ENCODE measurements around the gene DMD. TPM values are rescaled to one million over a fixed set of nuclear protein-coding genes. Genes with fewer than 3 reads are reported as not detected.

Gene DMD
- total and polyA plus RNA-seq, 4 donors: 3.9 to 73.8 (median 11.2) TPM

GRCh38 chrX:31297881-31298280 is 1913.5 kb downstream of the DMD start:
- ATAC-seq (ENCODE audit: insufficient read depth, low FRiP score) (no peak), DNase-seq (no peak)
- Histone ChIP-seq H3K4me3 (no peak overlapping the region), H3K9ac (ENCODE audit: insufficient read depth in 1 of 2, low read length in 2 of 2) (no peak overlapping the region), H3K9me3 (ENCODE audit: control insufficient read depth in 4 of 4, insufficient read depth in 3 of 4, low read length in 3 of 4) (no peaks in the 10 kb centered on the region), H3K4me1 (ENCODE audit: control insufficient read depth in 5 of 5, insufficient read depth in 5 of 5, low read length in 5 of 5) (no peaks in the 10 kb centered on the region), H3K36me3 (ENCODE audit: control insufficient read depth in 4 of 4, insufficient read depth in 4 of 4, low read length in 4 of 4) (no peaks in the 10 kb centered on the region), H3K27ac (ENCODE audit: low read depth in 1 of 2, low read length in 1 of 2) (no peak overlapping the region), H3K27me3 (ENCODE audit: control insufficient read depth in 3 of 3, insufficient read depth in 3 of 3, low read length in 2 of 3) (no peaks in the 10 kb centered on the region)
- no peak for TF ChIP-seq CTCF (IDR thresholded peaks at IDR 0.05; ENCODE audit: control extremely low read depth, extremely low read depth)

DNA sequence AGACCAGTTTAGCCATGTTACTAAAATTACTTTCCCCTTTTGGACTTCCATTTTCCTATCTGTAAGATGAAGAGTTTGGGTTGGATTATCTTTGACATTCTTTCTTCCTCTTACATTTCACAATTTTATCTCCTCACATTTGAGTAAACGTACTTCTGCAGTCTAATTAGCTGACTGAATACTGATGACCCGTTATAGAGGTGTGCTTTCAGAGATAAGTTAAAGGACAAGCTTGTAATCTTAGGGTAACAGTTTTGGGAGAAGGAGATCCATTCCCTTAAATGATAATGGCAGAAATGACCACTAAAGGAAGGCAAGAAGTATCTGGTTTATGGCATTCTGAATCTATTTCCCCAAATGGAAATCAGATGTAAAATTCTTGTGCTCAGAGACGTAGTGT is 1916.9 kb downstream of the DMD start:
- Histone ChIP-seq H3K4me1 (ENCODE audit: control insufficient read depth in 5 of 5, insufficient read depth in 5 of 5, low read length in 5 of 5) (no peaks in the 10 kb centered on the region), H3K9me3 (ENCODE audit: control insufficient read depth in 4 of 4, insufficient read depth in 3 of 4, low read length in 3 of 4) (no peaks in the 10 kb centered on the region), H3K4me3 (no peak overlapping the region), H3K27ac (ENCODE audit: low read depth in 1 of 2, low read length in 1 of 2) (no peak overlapping the region), H3K27me3 (ENCODE audit: control insufficient read depth in 3 of 3, insufficient read depth in 3 of 3, low read length in 2 of 3) (no peaks in the 10 kb centered on the region), H3K36me3 (ENCODE audit: control insufficient read depth in 4 of 4, insufficient read depth in 4 of 4, low read length in 4 of 4) (no peaks in the 10 kb centered on the region), H3K9ac (ENCODE audit: insufficient read depth in 1 of 2, low read length in 2 of 2) (no peak overlapping the region)
- WGBS, 2 donors: 62 to 80% methylated on average over 3 of the region's 3 CpGs
- no peak for TF ChIP-seq CTCF (IDR thresholded peaks at IDR 0.05; ENCODE audit: control extremely low read depth, extremely low read depth)
- DNase-seq (no peak), ATAC-seq (ENCODE audit: insufficient read depth, low FRiP score) (no peak)

DNA sequence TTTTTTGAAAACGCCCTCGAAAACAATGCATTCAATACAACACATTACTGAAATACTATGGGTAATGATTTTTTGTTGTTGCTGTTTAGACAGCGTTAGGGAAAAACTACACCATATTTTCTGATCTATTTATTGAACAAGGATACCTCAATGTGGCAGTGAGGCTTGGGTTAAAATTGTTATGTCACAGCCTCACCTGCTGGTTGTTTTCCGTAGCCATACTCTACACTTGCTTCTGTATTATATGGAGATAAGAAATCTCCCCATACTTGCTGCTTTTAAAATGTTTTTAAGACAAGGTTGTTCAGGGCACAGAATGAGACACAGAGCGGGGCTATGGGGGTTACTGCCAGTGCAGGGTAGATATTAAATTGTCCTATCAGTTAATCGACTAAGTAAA is 1917.9 kb downstream of the DMD start:
- no peak for TF ChIP-seq CTCF (IDR thresholded peaks at IDR 0.05; ENCODE audit: control extremely low read depth, extremely low read depth)
- no peak for ATAC-seq (ENCODE audit: insufficient read depth, low FRiP score)
- no peaks in the 10 kb centered on the region for H3K9me3 ChIP-seq (ENCODE audit: control insufficient read depth in 4 of 4, insufficient read depth in 3 of 4, low read length in 3 of 4)
- no peak overlapping the region for H3K4me3 ChIP-seq
- H3K9ac ChIP-seq (ENCODE audit: insufficient read depth in 1 of 2, low read length in 2 of 2): no peak overlapping the region
- H3K4me1 ChIP-seq (ENCODE audit: control insufficient read depth in 5 of 5, insufficient read depth in 5 of 5, low read length in 5 of 5): no peaks in the 10 kb centered on the region
- 67 to 82% methylated on average over 6 of the region's 6 CpGs for WGBS, 2 donors
- H3K27me3 ChIP-seq (ENCODE audit: control insufficient read depth in 3 of 3, insufficient read depth in 3 of 3, low read length in 2 of 3): no peaks in the 10 kb centered on the region
- no peak for DNase-seq
- no peaks in the 10 kb centered on the region for H3K36me3 ChIP-seq (ENCODE audit: control insufficient read depth in 4 of 4, insufficient read depth in 4 of 4, low read length in 4 of 4)
- H3K27ac ChIP-seq (ENCODE audit: low read depth in 1 of 2, low read length in 1 of 2): no peak overlapping the region

- 90 to 95% methylated on average over 5 of the region's 5 CpGs for WGBS, 2 donors
- no peak overlapping the region for H3K4me3 ChIP-seq
- no peaks in the 10 kb centered on the region for H3K36me3 ChIP-seq (ENCODE audit: control insufficient read depth in 4 of 4, insufficient read depth in 4 of 4, low read length in 4 of 4)
- H3K9ac ChIP-seq (ENCODE audit: insufficient read depth in 1 of 2, low read length in 2 of 2): no peak overlapping the region
- H3K27ac ChIP-seq (ENCODE audit: low read depth in 1 of 2, low read length in 1 of 2): no peak overlapping the region
- peaks cover 0 to 3% (median 0%) of the 10 kb centered on the region in 5 donors for H3K4me1 ChIP-seq (ENCODE audit: control insufficient read depth in 5 of 5, insufficient read depth in 5 of 5, low read length in 5 of 5)
- no peaks in the 10 kb centered on the region for H3K27me3 ChIP-seq (ENCODE audit: control insufficient read depth in 3 of 3, insufficient read depth in 3 of 3, low read length in 2 of 3)
- no peaks in the 10 kb centered on the region for H3K9me3 ChIP-seq (ENCODE audit: control insufficient read depth in 4 of 4, insufficient read depth in 3 of 4, low read length in 3 of 4)
- DNase-seq (no peak), ATAC-seq (ENCODE audit: insufficient read depth, low FRiP score) (no peak)
- TF ChIP-seq CTCF (IDR thresholded peaks at IDR 0.05; ENCODE audit: control extremely low read depth, extremely low read depth): no peak
Measured at GRCh38 chrX:31291131-31291530, 1920.2 kb downstream of the DMD start.

Measured in lung (tissue), 12 donors.